ENCODE measurements around the gene CENPK. TPM values are rescaled to one million over a fixed set of nuclear protein-coding genes. Genes with fewer than 3 reads are reported as not detected.

Gene CENPK
- total and polyA plus RNA-seq, 2 of the 8 experiments (the other 6 are each of a cell fraction or from before 2014, with no cell fraction given): 13.3 to 50.9 TPM

- TF ChIP-seq ASH2L (IDR thresholded peaks at IDR 0.05; ENCODE audit: low read length) (no peak), MAFK (IDR thresholded peaks at IDR 0.05; ENCODE audit: low read depth, low read length) (no peak), KDM5A (IDR thresholded peaks at IDR 0.05; ENCODE audit: low read length) (no peak), POLR2AphosphoS5 (IDR thresholded peaks at IDR 0.05; ENCODE audit: low read depth, low read length) (no peak), RBBP5 (IDR thresholded peaks at IDR 0.05; ENCODE audit: borderline replicate concordance, low read depth, low read length) (no peak), TAF1 (IDR thresholded peaks at IDR 0.05; ENCODE audit: low read depth, low read length) (no peak), PHF8 (conservative IDR thresholded peaks at IDR 0.05; ENCODE audit: low read depth, low read length) (no peak)
- H3K18ac ChIP-seq (ENCODE audit: extremely low read depth, low read length): no peak overlapping the region
- H2BK20ac ChIP-seq (ENCODE audit: low read length): no peak overlapping the region
- no peak overlapping the region for H3K4me3 ChIP-seq (ENCODE audit: extremely low read depth in 1 of 4, insufficient read depth in 2 of 4, low read depth in 3 of 4, low read length in 4 of 4)
- ChIA-PET CTCF (ENCODE audit: partially characterized antibody) (no interaction called here), POLR2A (ENCODE audit: partially characterized antibody) (interaction anchor here (1.1 to 1.2 kb wide), 3 partner anchors 10 to 48 kb away, joined by 3 to 4 read pairs (median 3); partner anchors contain the start of genes CENPK and PPWD1)
- H2BK12ac ChIP-seq (ENCODE audit: low read depth, low read length): no peak overlapping the region
- H2BK15ac ChIP-seq (ENCODE audit: low read length): no peak overlapping the region
- no peaks in the 10 kb centered on the region for H3K79me1 ChIP-seq (ENCODE audit: low read depth, low read length)
- H3K36me3 ChIP-seq (ENCODE audit: control insufficient read depth in 2 of 4, insufficient read depth in 4 of 4, low read length in 3 of 4): peaks cover 0 to 34% (median 16%) of the 10 kb centered on the region in 4 experiments; a peak in 4 of 8 replicates
- no peak overlapping the region for H3K27ac ChIP-seq (ENCODE audit: low read depth, low read length)
- H3K4me2 ChIP-seq (ENCODE audit: insufficient read depth in 1 of 2, low read depth in 2 of 2, low read length in 2 of 2): no peak overlapping the region
- H2AK5ac ChIP-seq (ENCODE audit: low read depth, low read length): no peak overlapping the region
- no peak overlapping the region for H3K9ac ChIP-seq (replicated peaks in 1 of 4; ENCODE audit: extremely low read depth in 1 of 4, low read depth in 3 of 4, low read length in 3 of 4)
- 0 out of 4 replicates have a peak, but pooled peaks cover 0 to 4% of the 10 kb centered on the region in 2 experiments for H3K79me2 ChIP-seq (ENCODE audit: control insufficient read depth in 1 of 2, insufficient read depth in 2 of 2, low read length in 2 of 2)
- H3K14ac ChIP-seq (ENCODE audit: insufficient read length): no peak overlapping the region
- DNase-seq (ENCODE audit: low read depth in 1 of 2, low spot score in 2 of 2): no peak
- no peak overlapping the region for H2AFZ ChIP-seq (ENCODE audit: low read length)
- no peak overlapping the region for H3K56ac ChIP-seq (replicated peaks; ENCODE audit: insufficient read length, low read depth, low read length)
- H4K20me1 ChIP-seq (replicated peaks in 1 of 2; ENCODE audit: control insufficient read depth in 1 of 2, insufficient read depth in 2 of 2, low read length in 2 of 2): no peaks in the 10 kb centered on the region
- H4K5ac ChIP-seq (ENCODE audit: insufficient read length, low read depth, low read length): no peak overlapping the region
- FAIRE-seq: no peak
- H2BK120ac ChIP-seq (replicated peaks; ENCODE audit: low read depth, low read length): no peak overlapping the region
- no peak overlapping the region for H4K91ac ChIP-seq (replicated peaks; ENCODE audit: insufficient read length, low read length)
- H3K23ac ChIP-seq (ENCODE audit: insufficient read length): no peak overlapping the region
- no peaks in the 10 kb centered on the region for H3K23me2 ChIP-seq (ENCODE audit: low read depth, low read length)
- no peaks in the 10 kb centered on the region for H3K9me3 ChIP-seq (ENCODE audit: insufficient read depth in 2 of 2, low read depth in 1 of 2, low read length in 1 of 2)
- peaks cover 0 to 2% (median 0%) of the 10 kb centered on the region in 4 experiments; a peak in 1 of 7 replicates for H3K27me3 ChIP-seq (replicated peaks in 1 of 4; ENCODE audit: control insufficient read depth in 3 of 4, extremely low read depth in 1 of 4, insufficient read depth in 3 of 4, low read length in 3 of 4)
- WGBS, 2 experiments (ENCODE audit: extremely low coverage in 1 of 2, insufficient coverage in 1 of 2, insufficient read length in 1 of 2, insufficient replicate concordance in 2 of 2, low coverage in 1 of 2, low lambda C conversion rate in 2 of 2, missing lambda C conversion rate in 1 of 2): 84% methylated on average over 3 of the region's 3 CpGs; no CpG with 5 or more reads in 1 of the 2 experiments
- H2BK5ac ChIP-seq (ENCODE audit: low read depth, low read length): no peak overlapping the region
- no peak overlapping the region for H3K4ac ChIP-seq (replicated peaks; ENCODE audit: insufficient read length, low read depth, low read length)
- H4K8ac ChIP-seq (ENCODE audit: extremely low read depth, insufficient read depth, low read length): no peak overlapping the region; the same call in 1 of the 2 replicates
- H3K4me1 ChIP-seq (replicated peaks in 1 of 4; ENCODE audit: control insufficient read depth in 3 of 4, insufficient read depth in 4 of 4, low read length in 3 of 4): no peaks in the 10 kb centered on the region
Observed at GRCh38 chr5:65611524-65611923, 48.6 kb upstream of the CENPK start.

All from H1 (cell line).